ENCODE data around the gene EFNA5. TPM values are rescaled to one million over a fixed set of nuclear protein-coding genes. Genes with fewer than 3 reads are reported as not detected.

The EFNA5 gene
- total and polyA plus RNA-seq, 2 of the 8 experiments (the other 6 are each of a cell fraction or from before 2014, with no cell fraction given): 9.6 to 21.8 TPM

DNA sequence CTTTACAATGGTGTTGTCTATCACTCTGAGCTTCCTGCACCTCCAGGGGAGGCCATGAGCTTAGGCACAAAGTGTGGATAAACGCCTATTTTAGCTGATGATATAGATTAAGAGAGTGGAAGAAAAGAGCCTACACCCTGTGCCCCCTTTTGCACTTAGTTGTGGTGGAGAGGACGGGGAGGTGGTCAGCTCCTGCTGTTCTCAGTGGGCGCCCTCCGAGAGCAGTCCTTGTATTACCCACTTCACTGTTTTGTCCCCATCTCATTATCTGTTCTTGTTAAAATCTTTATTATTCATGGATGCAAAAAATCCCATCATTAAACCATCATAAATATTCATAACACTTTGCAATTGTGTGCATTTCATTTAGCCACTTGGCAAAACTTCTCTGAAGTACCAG is 303.3 kb downstream of the EFNA5 start (continued):
- TF ChIP-seq, protein P1, sequence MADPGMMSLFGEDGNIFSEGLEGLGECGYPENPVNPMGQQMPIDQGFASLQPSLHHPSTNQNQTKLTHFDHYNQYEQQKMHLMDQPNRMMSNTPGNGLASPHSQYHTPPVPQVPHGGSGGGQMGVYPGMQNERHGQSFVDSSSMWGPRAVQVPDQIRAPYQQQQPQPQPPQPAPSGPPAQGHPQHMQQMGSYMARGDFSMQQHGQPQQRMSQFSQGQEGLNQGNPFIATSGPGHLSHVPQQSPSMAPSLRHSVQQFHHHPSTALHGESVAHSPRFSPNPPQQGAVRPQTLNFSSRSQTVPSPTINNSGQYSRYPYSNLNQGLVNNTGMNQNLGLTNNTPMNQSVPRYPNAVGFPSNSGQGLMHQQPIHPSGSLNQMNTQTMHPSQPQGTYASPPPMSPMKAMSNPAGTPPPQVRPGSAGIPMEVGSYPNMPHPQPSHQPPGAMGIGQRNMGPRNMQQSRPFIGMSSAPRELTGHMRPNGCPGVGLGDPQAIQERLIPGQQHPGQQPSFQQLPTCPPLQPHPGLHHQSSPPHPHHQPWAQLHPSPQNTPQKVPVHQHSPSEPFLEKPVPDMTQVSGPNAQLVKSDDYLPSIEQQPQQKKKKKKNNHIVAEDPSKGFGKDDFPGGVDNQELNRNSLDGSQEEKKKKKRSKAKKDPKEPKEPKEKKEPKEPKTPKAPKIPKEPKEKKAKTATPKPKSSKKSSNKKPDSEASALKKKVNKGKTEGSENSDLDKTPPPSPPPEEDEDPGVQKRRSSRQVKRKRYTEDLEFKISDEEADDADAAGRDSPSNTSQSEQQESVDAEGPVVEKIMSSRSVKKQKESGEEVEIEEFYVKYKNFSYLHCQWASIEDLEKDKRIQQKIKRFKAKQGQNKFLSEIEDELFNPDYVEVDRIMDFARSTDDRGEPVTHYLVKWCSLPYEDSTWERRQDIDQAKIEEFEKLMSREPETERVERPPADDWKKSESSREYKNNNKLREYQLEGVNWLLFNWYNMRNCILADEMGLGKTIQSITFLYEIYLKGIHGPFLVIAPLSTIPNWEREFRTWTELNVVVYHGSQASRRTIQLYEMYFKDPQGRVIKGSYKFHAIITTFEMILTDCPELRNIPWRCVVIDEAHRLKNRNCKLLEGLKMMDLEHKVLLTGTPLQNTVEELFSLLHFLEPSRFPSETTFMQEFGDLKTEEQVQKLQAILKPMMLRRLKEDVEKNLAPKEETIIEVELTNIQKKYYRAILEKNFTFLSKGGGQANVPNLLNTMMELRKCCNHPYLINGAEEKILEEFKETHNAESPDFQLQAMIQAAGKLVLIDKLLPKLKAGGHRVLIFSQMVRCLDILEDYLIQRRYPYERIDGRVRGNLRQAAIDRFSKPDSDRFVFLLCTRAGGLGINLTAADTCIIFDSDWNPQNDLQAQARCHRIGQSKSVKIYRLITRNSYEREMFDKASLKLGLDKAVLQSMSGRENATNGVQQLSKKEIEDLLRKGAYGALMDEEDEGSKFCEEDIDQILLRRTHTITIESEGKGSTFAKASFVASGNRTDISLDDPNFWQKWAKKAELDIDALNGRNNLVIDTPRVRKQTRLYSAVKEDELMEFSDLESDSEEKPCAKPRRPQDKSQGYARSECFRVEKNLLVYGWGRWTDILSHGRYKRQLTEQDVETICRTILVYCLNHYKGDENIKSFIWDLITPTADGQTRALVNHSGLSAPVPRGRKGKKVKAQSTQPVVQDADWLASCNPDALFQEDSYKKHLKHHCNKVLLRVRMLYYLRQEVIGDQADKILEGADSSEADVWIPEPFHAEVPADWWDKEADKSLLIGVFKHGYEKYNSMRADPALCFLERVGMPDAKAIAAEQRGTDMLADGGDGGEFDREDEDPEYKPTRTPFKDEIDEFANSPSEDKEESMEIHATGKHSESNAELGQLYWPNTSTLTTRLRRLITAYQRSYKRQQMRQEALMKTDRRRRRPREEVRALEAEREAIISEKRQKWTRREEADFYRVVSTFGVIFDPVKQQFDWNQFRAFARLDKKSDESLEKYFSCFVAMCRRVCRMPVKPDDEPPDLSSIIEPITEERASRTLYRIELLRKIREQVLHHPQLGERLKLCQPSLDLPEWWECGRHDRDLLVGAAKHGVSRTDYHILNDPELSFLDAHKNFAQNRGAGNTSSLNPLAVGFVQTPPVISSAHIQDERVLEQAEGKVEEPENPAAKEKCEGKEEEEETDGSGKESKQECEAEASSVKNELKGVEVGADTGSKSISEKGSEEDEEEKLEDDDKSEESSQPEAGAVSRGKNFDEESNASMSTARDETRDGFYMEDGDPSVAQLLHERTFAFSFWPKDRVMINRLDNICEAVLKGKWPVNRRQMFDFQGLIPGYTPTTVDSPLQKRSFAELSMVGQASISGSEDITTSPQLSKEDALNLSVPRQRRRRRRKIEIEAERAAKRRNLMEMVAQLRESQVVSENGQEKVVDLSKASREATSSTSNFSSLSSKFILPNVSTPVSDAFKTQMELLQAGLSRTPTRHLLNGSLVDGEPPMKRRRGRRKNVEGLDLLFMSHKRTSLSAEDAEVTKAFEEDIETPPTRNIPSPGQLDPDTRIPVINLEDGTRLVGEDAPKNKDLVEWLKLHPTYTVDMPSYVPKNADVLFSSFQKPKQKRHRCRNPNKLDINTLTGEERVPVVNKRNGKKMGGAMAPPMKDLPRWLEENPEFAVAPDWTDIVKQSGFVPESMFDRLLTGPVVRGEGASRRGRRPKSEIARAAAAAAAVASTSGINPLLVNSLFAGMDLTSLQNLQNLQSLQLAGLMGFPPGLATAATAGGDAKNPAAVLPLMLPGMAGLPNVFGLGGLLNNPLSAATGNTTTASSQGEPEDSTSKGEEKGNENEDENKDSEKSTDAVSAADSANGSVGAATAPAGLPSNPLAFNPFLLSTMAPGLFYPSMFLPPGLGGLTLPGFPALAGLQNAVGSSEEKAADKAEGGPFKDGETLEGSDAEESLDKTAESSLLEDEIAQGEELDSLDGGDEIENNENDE (IDR thresholded peaks at IDR 0.05; ENCODE audit: insufficient replicate concordance, low read length): no peak
- TF ChIP-seq SIX5 (IDR thresholded peaks at IDR 0.05; ENCODE audit: low read depth, low read length) (no peak), HDAC2 (IDR thresholded peaks at IDR 0.05; ENCODE audit: borderline replicate concordance in 1 of 2, low read depth in 2 of 2, low read length in 2 of 2) (no peak), BCL11A (IDR thresholded peaks at IDR 0.05; ENCODE audit: low read depth in 2 of 2, low read length in 2 of 2) (no peak), KDM4A (IDR thresholded peaks at IDR 0.05; ENCODE audit: low read depth, low read length, severe bottlenecking) (no peak), TBP (IDR thresholded peaks at IDR 0.05; ENCODE audit: low read depth, low read length) (no peak), SIRT6 (IDR thresholded peaks at IDR 0.05; ENCODE audit: low read length) (no peak)

Data from H1 (cell line).